Sigmoid colon (tissue), 7 donors: ENCODE data around the gene ANKRD31. TPM values are rescaled to one million over a fixed set of nuclear protein-coding genes. Genes with fewer than 3 reads are reported as not detected.
"Not testable (repeated sequence)": the region's sequence is repeated elsewhere in the genome, so short reads cannot be mapped to it uniquely, and the experiment has no call there.

Experiments
- DNase-seq: peaks from one replicate; pipeline ENCODE4 v3.0.0-alpha.2; 2019
- H3K27ac ChIP-seq, 4 donors: fragments of 200-600 bp; sonication (generic); one replicate each; pipeline ENCODE4 v1.5.1; 2016 to 2019; ENCODE audit warnings: mild to moderate bottlenecking in 1 of 4
- H3K27me3 ChIP-seq, 3 donors: fragments of 200-600 bp; sonication (generic); one replicate each; pipeline ENCODE4 v1.5.1; 2019; ENCODE audit warnings: mild to moderate bottlenecking in 1 of 3
- H3K36me3 ChIP-seq, 4 donors: fragments of 200-600 bp; sonication (generic); one replicate each; pipeline ENCODE4 v1.5.1; 2016 to 2019
- H3K4me1 ChIP-seq, 4 donors: fragments of 200-600 bp; sonication (generic); one replicate each; pipeline ENCODE4 v1.5.1; 2017 to 2019
- H3K4me3 ChIP-seq, 4 donors: fragments of 200-600 bp; sonication (generic); one replicate each; pipeline ENCODE4 v1.5.1; 2017 to 2019; ENCODE audit warnings: mild to moderate bottlenecking in 2 of 4, moderate library complexity in 1 of 4
- H3K9me3 ChIP-seq, 4 donors: fragments of 200-600 bp in 3 of 4; sonication (generic) in 3 of 4; one replicate each; pipeline versions ENCODE4 v1.5.1 to v1.6.1; 2013 to 2019
- CTCF ChIP-seq, 4 experiments: fragments of 450-650 bp in 3 of 4; fragments of 200-600 bp in 1 of 4; IDR thresholded peaks; one replicate each; pipeline ENCODE4 v1.5.1; 2016 to 2019; ENCODE audit warnings: antibody characterized with exemption in 4 of 4, mild to moderate bottlenecking in 3 of 4, moderate library complexity in 2 of 4
- EP300 ChIP-seq, 4 donors: sonication (generic); formaldehyde crosslinking; IDR thresholded peaks; one replicate each; pipeline ENCODE4 v1.6.1; 2017; ENCODE audit warnings: antibody characterized with exemption in 4 of 4
- POLR2A ChIP-seq, 2 donors: fragments of 450-650 bp; IDR thresholded peaks; one replicate each; pipeline ENCODE4 v1.6.1; 2016; ENCODE audit warnings: antibody characterized with exemption in 2 of 2, mild to moderate bottlenecking in 2 of 2, moderate library complexity in 2 of 2
- POLR2AphosphoS5 ChIP-seq, 4 donors: sonication (generic); formaldehyde crosslinking; IDR thresholded peaks; one replicate each; pipeline ENCODE4 v1.6.1; 2017; ENCODE audit warnings: antibody characterized with exemption in 4 of 4
- WGBS, 2 donors: extraction: QIAGEN DNeasy Blood & Tissue Kit; methylation state at CpG; one replicate each; pipeline ENCODE4 v1.1.7; 2013; 5-methylcytosine and 5-hydroxymethylcytosine counted together
- intact Hi-C: fragments of 100-400 bp; cut with DNase I; formaldehyde crosslinking; loops from one replicate; pipeline ENCODE4 v1.15.1; 2023
- polyA plus RNA-seq, 3 donors: library from polyadenylated mRNA; stranded (reverse); fragments of 200-250 nt; gene quantifications; one replicate each; pipeline ENCODE4 v1.2.3, GENCODE V29; 2013
- total RNA-seq, 4 donors: library from RNA; depleted of rRNA; stranded (reverse); fragments of >200 nt; gene quantifications; one replicate each; pipeline ENCODE4 v1.1.0, GENCODE V29; 2016
- donor health status: healthy with polysubstance abuse.
- donor health status: Bipolar disorder and iron deficiency.
- donor health status: healthy.

ANKRD31 gene
- total and polyA plus RNA-seq, 7 donors, result under 0.01 to 0.33 (median 0.15) TPM; not detected in 3

GRCh38 chr5:75189353-75189752 is 47.3 kb downstream of the ANKRD31 start:
- 73 to 84% methylated on average over 2 of the region's 2 CpGs for WGBS, 2 donors
- intact Hi-C loops, result no loop called here

GRCh38 chr5:75185763-75186162 is 50.9 kb downstream of the ANKRD31 start:
- H3K27ac ChIP-seq, result no peak overlapping the region
- peaks cover 0 to 3% (median 0%) of the 10 kb centered on the region in 4 donors for H3K9me3 ChIP-seq
- H3K4me1 ChIP-seq, result no peaks in the 10 kb centered on the region
- no peaks in the 10 kb centered on the region for H3K36me3 ChIP-seq
- no peak for DNase-seq
- intact Hi-C loops, result no loop called here
- no peaks in the 10 kb centered on the region for H3K27me3 ChIP-seq
- 87% methylated on average over 1 of the region's 1 CpG for WGBS, 2 donors
- H3K4me3 ChIP-seq, result no peak overlapping the region
- TF ChIP-seq CTCF (IDR thresholded peaks at IDR 0.05) (no peak), POLR2A (IDR thresholded peaks at IDR 0.05) (no peak), POLR2AphosphoS5 (IDR thresholded peaks at IDR 0.05) (no peak), EP300 (IDR thresholded peaks at IDR 0.05) (no peak)

More at GRCh38 chr5:75189353-75189752, 47.3 kb downstream of the ANKRD31 start:
- no peak overlapping the region for H3K4me3 ChIP-seq
- no peaks in the 10 kb centered on the region for H3K27me3 ChIP-seq
- no peak for DNase-seq
- H3K9me3 ChIP-seq, result no peaks in the 10 kb centered on the region
- no peaks in the 10 kb centered on the region for H3K36me3 ChIP-seq
- no peaks in the 10 kb centered on the region for H3K4me1 ChIP-seq
- H3K27ac ChIP-seq, result no peak overlapping the region
- no peak for TF ChIP-seq POLR2AphosphoS5 (IDR thresholded peaks at IDR 0.05)
- no peak for TF ChIP-seq EP300 (IDR thresholded peaks at IDR 0.05)
- no peak for TF ChIP-seq CTCF (IDR thresholded peaks at IDR 0.05)
- no peak for TF ChIP-seq POLR2A (IDR thresholded peaks at IDR 0.05)

- intact Hi-C loops, H3K4me1 ChIP-seq, H3K36me3 ChIP-seq, DNase-seq, H3K4me3 ChIP-seq, H3K27ac ChIP-seq, H3K9me3 ChIP-seq, H3K27me3 ChIP-seq: not testable (repeated sequence)
- 90 to 93% methylated on average over 7 of the region's 7 CpGs for WGBS, 2 donors
Measured at GRCh38 chr5:75176009-75176408, 60.7 kb downstream of the ANKRD31 start.

GRCh38 chr5:75174872-75175271 is 61.8 kb downstream of the ANKRD31 start:
- H3K27ac ChIP-seq, H3K9me3 ChIP-seq, H3K27me3 ChIP-seq, H3K4me1 ChIP-seq, H3K36me3 ChIP-seq, H3K4me3 ChIP-seq, DNase-seq, intact Hi-C loops: not testable (repeated sequence)
- 86 to 99% methylated on average over 4 of the region's 4 CpGs for WGBS, 2 donors

- no peaks in the 10 kb centered on the region for H3K4me1 ChIP-seq
- no peak overlapping the region for H3K4me3 ChIP-seq
- no peak overlapping the region for H3K27ac ChIP-seq
- H3K27me3 ChIP-seq, result no peaks in the 10 kb centered on the region
- H3K9me3 ChIP-seq, result peaks cover 0 to 4% (median 0%) of the 10 kb centered on the region in 4 donors
- 78 to 83% methylated on average over 2 of the region's 2 CpGs for WGBS, 2 donors
- intact Hi-C loops, result no loop called here
- no peak for DNase-seq
- TF ChIP-seq POLR2A (IDR thresholded peaks at IDR 0.05) (no peak), POLR2AphosphoS5 (IDR thresholded peaks at IDR 0.05) (no peak), CTCF (IDR thresholded peaks at IDR 0.05) (no peak), EP300 (IDR thresholded peaks at IDR 0.05) (no peak)
- no peaks in the 10 kb centered on the region for H3K36me3 ChIP-seq
Measured at GRCh38 chr5:75169516-75169915, 67.2 kb downstream of the ANKRD31 start.

- Histone ChIP-seq H3K36me3 (no peaks in the 10 kb centered on the region), H3K27me3 (no peaks in the 10 kb centered on the region), H3K9me3 (no peaks in the 10 kb centered on the region), H3K4me1 (no peaks in the 10 kb centered on the region), H3K27ac (no peak overlapping the region), H3K4me3 (no peak overlapping the region)
- TF ChIP-seq POLR2AphosphoS5 (IDR thresholded peaks at IDR 0.05) (no peak), CTCF (IDR thresholded peaks at IDR 0.05) (no peak), EP300 (IDR thresholded peaks at IDR 0.05) (no peak), POLR2A (IDR thresholded peaks at IDR 0.05) (no peak)
- no peak for DNase-seq
- 62 to 71% methylated on average over 2 of the region's 2 CpGs for WGBS, 2 donors
- intact Hi-C loops, result no loop called here
Measured at GRCh38 chr5:75168026-75168735, 68.5 kb downstream of the ANKRD31 start.
